GM06990 (cell line): ENCODE measurements around the gene HSP90AB1.

Source experiments
- DNase-seq: peaks from one replicate; pipeline ENCODE4 v3.0.0-alpha.2; 2011; ENCODE audit not compliant: insufficient read length; ENCODE audit errors: extremely low read depth
- H3K27me3 ChIP-seq: replicated peaks from 2 replicates; pipeline ENCODE4 v1.6.0; 2011; ENCODE audit warnings: low read length; ENCODE audit not compliant: control insufficient read depth, insufficient read depth
- H3K36me3 ChIP-seq: 2 replicates; pipeline ENCODE4 v1.5.1; 2011; ENCODE audit warnings: low read length; ENCODE audit not compliant: control insufficient read depth, insufficient read depth
- H3K4me3 ChIP-seq: replicated peaks from 2 replicates; pipeline ENCODE4 v1.5.1; 2011; ENCODE audit warnings: low read depth, mild to moderate bottlenecking, control low read depth, low read length
- TF ChIP-seq, protein P1 (sequence below): IDR thresholded peaks from 2 replicates; pipeline ENCODE4 v1.5.1; 2011; ENCODE audit warnings: low read length, control low read depth, mild to moderate bottlenecking, inconsistent platforms; ENCODE audit not compliant: insufficient read depth, poor library complexity, severe bottlenecking

Gene HSP90AB1

GRCh38 chr6:44233567-44234100 is 13.3 kb upstream of the HSP90AB1 start:
- no peak overlapping the region for H3K4me3 ChIP-seq
- no peaks in the 10 kb centered on the region for H3K27me3 ChIP-seq
- no peak for DNase-seq
- peaks cover 22% of the 10 kb centered on the region for H3K36me3 ChIP-seq
- TF ChIP-seq, protein P1, sequence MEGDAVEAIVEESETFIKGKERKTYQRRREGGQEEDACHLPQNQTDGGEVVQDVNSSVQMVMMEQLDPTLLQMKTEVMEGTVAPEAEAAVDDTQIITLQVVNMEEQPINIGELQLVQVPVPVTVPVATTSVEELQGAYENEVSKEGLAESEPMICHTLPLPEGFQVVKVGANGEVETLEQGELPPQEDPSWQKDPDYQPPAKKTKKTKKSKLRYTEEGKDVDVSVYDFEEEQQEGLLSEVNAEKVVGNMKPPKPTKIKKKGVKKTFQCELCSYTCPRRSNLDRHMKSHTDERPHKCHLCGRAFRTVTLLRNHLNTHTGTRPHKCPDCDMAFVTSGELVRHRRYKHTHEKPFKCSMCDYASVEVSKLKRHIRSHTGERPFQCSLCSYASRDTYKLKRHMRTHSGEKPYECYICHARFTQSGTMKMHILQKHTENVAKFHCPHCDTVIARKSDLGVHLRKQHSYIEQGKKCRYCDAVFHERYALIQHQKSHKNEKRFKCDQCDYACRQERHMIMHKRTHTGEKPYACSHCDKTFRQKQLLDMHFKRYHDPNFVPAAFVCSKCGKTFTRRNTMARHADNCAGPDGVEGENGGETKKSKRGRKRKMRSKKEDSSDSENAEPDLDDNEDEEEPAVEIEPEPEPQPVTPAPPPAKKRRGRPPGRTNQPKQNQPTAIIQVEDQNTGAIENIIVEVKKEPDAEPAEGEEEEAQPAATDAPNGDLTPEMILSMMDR = no peak

- Histone ChIP-seq H3K36me3 (peaks cover 22% of the 10 kb centered on the region), H3K27me3 (no peaks in the 10 kb centered on the region), H3K4me3 (no peak overlapping the region)
- no peak for DNase-seq
- TF ChIP-seq, protein P1 = peak; percentile 74
Observed at GRCh38 chr6:44234101-44235025, 12.5 kb upstream of the HSP90AB1 start.

GRCh38 chr6:44235269-44235668 is 11.6 kb upstream of the HSP90AB1 start:
- DNase-seq = no peak
- Histone ChIP-seq H3K27me3 (no peaks in the 10 kb centered on the region), H3K4me3 (no peak overlapping the region), H3K36me3 (peaks cover 16% of the 10 kb centered on the region)
- TF ChIP-seq, protein P1 = no peak

- no peak overlapping the region for H3K4me3 ChIP-seq
- peaks cover 15% of the 10 kb centered on the region for H3K36me3 ChIP-seq
- TF ChIP-seq, protein P1 = peak; percentile 2
- H3K27me3 ChIP-seq = no peaks in the 10 kb centered on the region
- no peak for DNase-seq
Observed at GRCh38 chr6:44235891-44236516, 10.9 kb upstream of the HSP90AB1 start.

DNA sequence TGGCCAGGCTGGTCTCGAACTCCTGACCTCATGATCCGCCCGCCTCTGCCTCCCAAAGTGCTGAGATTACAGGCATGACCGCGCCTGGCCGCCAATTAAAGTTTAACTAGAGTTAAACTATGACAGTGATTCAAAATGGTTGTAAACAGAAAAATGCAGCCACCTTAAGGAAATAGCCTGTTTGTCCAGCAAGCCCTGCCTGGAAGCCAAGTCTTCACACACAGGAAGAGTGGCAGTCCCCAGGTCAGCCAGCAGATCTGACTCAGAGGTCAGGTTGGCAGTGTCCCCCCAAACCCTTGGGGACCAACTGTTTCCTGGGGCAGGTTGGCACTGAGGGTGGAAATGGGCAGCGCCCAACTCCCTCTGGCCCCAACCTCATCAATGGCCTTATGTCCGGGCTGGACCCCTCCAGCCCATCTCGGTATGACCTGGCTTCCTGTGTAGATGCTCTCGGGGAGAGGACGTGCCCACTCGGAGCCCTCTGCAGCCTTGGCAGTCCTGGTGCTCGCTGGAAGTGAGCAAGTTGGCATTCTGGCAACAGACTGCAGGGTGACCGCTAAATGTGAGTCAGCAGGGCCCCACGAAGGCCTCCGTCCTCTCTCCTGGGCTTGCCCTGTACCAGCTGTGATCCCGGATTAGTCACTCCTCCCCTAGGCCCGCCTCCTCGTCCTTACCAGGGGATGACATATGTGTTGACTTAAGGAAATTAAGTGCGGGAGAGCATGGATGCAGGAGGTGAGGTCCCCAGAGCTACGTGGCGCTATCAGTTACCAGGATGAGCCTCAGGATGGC is 9.7 kb upstream of the HSP90AB1 start:
- TF ChIP-seq, protein P1 = no peak
- Histone ChIP-seq H3K36me3 (peaks cover 9% of the 10 kb centered on the region), H3K27me3 (no peaks in the 10 kb centered on the region), H3K4me3 (peak overlapping the region; percentile 71)
- peak; percentile 67 for DNase-seq
